HepG2 (cell line): ENCODE results near the gene CCDC197. TPM values are rescaled to one million over a fixed set of nuclear protein-coding genes. Genes with fewer than 3 reads are reported as not detected.

Source experiments
- ATAC-seq: fragments of 200-7000 bp; cut with Tn5 transposase; 3 replicates; pipeline ENCODE4 v1.9.1; 2020; ENCODE audit warnings: mild to moderate bottlenecking, moderate library complexity
- BruUV-seq: library from RNA; stranded (reverse); fragments of 400-500 nt; replicated peaks from 2 replicates; lab custom pipeline; 2021; lab: Mats Ljungman, UMichigan
- CTCF ChIA-PET: fragments of 300-600 bp; formaldehyde crosslinking; extraction: SDS; loops from one replicate; lab custom pipeline; 2021; ENCODE audit warnings: low total read pairs, inconsistent platforms, low intra/inter-chr PET ratio; lab: Yijun Ruan, JAX
- POLR2A ChIA-PET: fragments of 350-600 bp; sonication (Branson Sonifier 250); formaldehyde crosslinking; loops from one replicate; lab custom pipeline; 2020; ENCODE audit warnings: antibody characterized with exemption, inconsistent platforms; lab: Yijun Ruan, JAX
- DNase-seq: peaks from one replicate; pipeline ENCODE4 v3.0.0-alpha.2; 2015; ENCODE audit warnings: low spot score
- FAIRE-seq: peaks from 3 replicates; lab custom pipeline; 2011; peaks lifted over from hg19 to GRCh38; lab: Jason Lieb, UNC
- H2AFZ ChIP-seq: one replicate; pipeline ENCODE4 v1.6.1; 2011; ENCODE audit warnings: low read length, inconsistent platforms
- H3K27ac ChIP-seq: fragments of 300-600 bp; 3 replicates; pipeline ENCODE4 v1.8.0; 2011; ENCODE audit warnings: mixed run types, mild to moderate bottlenecking, mixed read lengths, low read length, inconsistent platforms; ENCODE audit not compliant: insufficient read depth; ENCODE audit errors: extremely low read length
- H3K27me3 ChIP-seq, 2 experiments: fragments of 200-600 bp in 1 of 2; 2 replicates in 1 of 2; 3 replicates in 1 of 2; pipeline versions ENCODE4 v1.6.0 to v1.8.0; 2011; ENCODE audit warnings: low read length in 2 of 2, mild to moderate bottlenecking in 2 of 2, moderate library complexity in 2 of 2, inconsistent platforms in 1 of 2; ENCODE audit not compliant: insufficient read depth in 2 of 2, control insufficient read depth in 1 of 2
- H3K36me3 ChIP-seq, 2 experiments: fragments of 200-600 bp in 1 of 2; replicated peaks in 1 of 2; 2 replicates in 1 of 2; 3 replicates in 1 of 2; pipeline versions ENCODE4 v1.5.1 to v1.8.0; 2011; ENCODE audit warnings: low read length in 2 of 2, inconsistent platforms in 1 of 2; ENCODE audit not compliant: insufficient read depth in 2 of 2, control insufficient read depth in 1 of 2
- H3K4me1 ChIP-seq: 2 replicates; pipeline ENCODE4 v1.5.1; 2012; ENCODE audit warnings: low read length, inconsistent platforms; ENCODE audit not compliant: insufficient read depth
- H3K4me2 ChIP-seq: 2 replicates; pipeline ENCODE4 v1.6.0; 2011; ENCODE audit warnings: low read depth, low read length, inconsistent platforms
- H3K4me3 ChIP-seq, 3 experiments: fragments of 200-600 bp in 1 of 3; sonication (generic), shearing (Covaris generic) in 1 of 3; replicated peaks in 1 of 3; 2 replicates each; pipeline ENCODE4 v1.5.1; 2011 to 2016; ENCODE audit warnings: low read length in 3 of 3, inconsistent platforms in 2 of 3, low read depth in 2 of 3, mild to moderate bottlenecking in 2 of 3, control low read depth in 1 of 3, mixed read lengths in 1 of 3; ENCODE audit not compliant: insufficient read depth in 1 of 3
- H3K79me2 ChIP-seq: one replicate; pipeline ENCODE4 v1.6.1; 2011; ENCODE audit warnings: low read length, inconsistent platforms; ENCODE audit not compliant: insufficient read depth
- H3K9ac ChIP-seq: 2 replicates; pipeline ENCODE4 v1.6.0; 2011; ENCODE audit warnings: mild to moderate bottlenecking, low read depth, low read length, inconsistent platforms; ENCODE audit not compliant: insufficient read depth
- H3K9me3 ChIP-seq: 2 replicates; pipeline ENCODE4 v1.5.1; 2012; ENCODE audit warnings: mild to moderate bottlenecking, low read length
- H4K20me1 ChIP-seq: 2 replicates; pipeline ENCODE4 v1.6.0; 2011; ENCODE audit warnings: inconsistent platforms, mild to moderate bottlenecking, low read length, moderate library complexity; ENCODE audit not compliant: insufficient read depth
- ESRRA ChIP-seq: sonication (generic); formaldehyde crosslinking; IDR thresholded peaks from 2 replicates; pipeline ENCODE4 v1.5.1; 2020; ENCODE audit warnings: mild to moderate bottlenecking, low read depth, missing genetic modification reagents
- HNRNPK ChIP-seq: fragments of 200-400 bp; formaldehyde crosslinking; IDR thresholded peaks from 2 replicates; pipeline ENCODE4 v1.6.1; 2018; ENCODE audit warnings: low read length, low read depth, moderate library complexity, mild to moderate bottlenecking; ENCODE audit not compliant: poor library complexity, severe bottlenecking
- PCBP1 ChIP-seq: fragments of 200-400 bp; formaldehyde crosslinking; IDR thresholded peaks from 2 replicates; pipeline ENCODE4 v1.6.1; 2017; ENCODE audit warnings: mild to moderate bottlenecking, low read depth, low read length, borderline replicate concordance
- SYNCRIP ChIP-seq: fragments of 200-400 bp; formaldehyde crosslinking; IDR thresholded peaks from 2 replicates; pipeline ENCODE4 v1.6.1; 2018; ENCODE audit warnings: mild to moderate bottlenecking, low read depth, low read length; ENCODE audit not compliant: insufficient read depth
- TFE3 ChIP-seq: IDR thresholded peaks from 2 replicates; pipeline ENCODE4 v1.6.1; 2016
- ZNF136 ChIP-seq: sonication (generic); formaldehyde crosslinking; IDR thresholded peaks from 2 replicates; pipeline ENCODE4 v1.8.1; 2022; ENCODE audit warnings: low read depth, mild to moderate bottlenecking, moderate library complexity, missing genetic modification reagents
- ZNF704 ChIP-seq: sonication (generic); formaldehyde crosslinking; IDR thresholded peaks from 2 replicates; pipeline ENCODE4 v1.8.1; 2023; ENCODE audit warnings: mild to moderate bottlenecking, inconsistent platforms, moderate library complexity, missing genetic modification reagents, borderline replicate concordance
- WGBS: methylation state at CpG from one replicate; pipeline ENCODE4 v1.1.6; 2017; ENCODE audit warnings: low lambda C conversion rate; 5-methylcytosine and 5-hydroxymethylcytosine counted together
- in situ Hi-C: cut with HindIII; loops from 2 replicates; pipeline ENCODE4 v1.10.0; 2017; ENCODE audit warnings: low pct_unique_long_range_greater_than_20kb; ENCODE audit not compliant: extremely low pct_ligation_motif_present
- intact Hi-C: fragments of 100-400 bp; cut with micrococcal nuclease; formaldehyde crosslinking; loops from one replicate; pipeline ENCODE4 v1.10.0; 2022; ENCODE audit not compliant: unreplicated experiment
- polyA plus RNA-seq, 8 experiments: library from polyadenylated mRNA; depleted of rRNA in 3 of 8; stranded (reverse) in 7 of 8; unstranded in 1 of 8; fragments of >200 nt; fragmentation: Illumina TruSeq in 4 of 8; extraction: Trizol in 4 of 8; gene quantifications; 2 replicates each; pipeline versions ENCODE4 v1.2.1 to v1.2.3, GENCODE V29; 2011 to 2016; ENCODE audit warnings: low read depth in 4 of 8, missing spikeins in 1 of 8, mixed read lengths in 1 of 8; ENCODE audit not compliant: insufficient read depth in 1 of 8
- total RNA-seq, 5 experiments: library from RNA; depleted of rRNA; stranded (reverse); fragments of >200 nt; fragmentation: Illumina TruSeq; extraction: Trizol; gene quantifications; 2 replicates each; pipeline ENCODE4 v1.2.3, GENCODE V29; 2016; ENCODE audit warnings: low read depth in 1 of 5

CCDC197 gene
- total and polyA plus RNA-seq, 2 of the 13 experiments (the other 11 are each of a cell fraction or from before 2014, with no cell fraction given), result 0.11 to 0.13 TPM

GRCh38 chr14:94011795-94012194 lies 14.7 kb downstream of the CCDC197 start:
- no peak for TF ChIP-seq ZNF704 (CRISPR knock-in tag)
- TF ChIP-seq ZNF136, result no peak
- no peak for TF ChIP-seq TFE3 (CRISPR knock-in tag)
- 0 out of 2 replicates have a peak, but pooled peaks have one; percentile 52 for TF ChIP-seq PCBP1
- TF ChIP-seq SYNCRIP, result no peak
- no peak for TF ChIP-seq ESRRA (CRISPR knock-in tag)
- peak; percentile 95 for TF ChIP-seq HNRNPK
- ChIA-PET CTCF (no interaction called here), POLR2A (interaction anchor here (1.5 kb wide), 1 partner anchor 10 kb away, joined by 9 read pairs; no protein-coding TSS in a partner anchor)
- no peaks in the 10 kb centered on the region for H3K9me3 ChIP-seq
- H3K9ac ChIP-seq, result no peak overlapping the region
- ATAC-seq (no peak), FAIRE-seq (no peak), DNase-seq (no peak)
- 31% methylated on average over 2 of the region's 2 CpGs for WGBS
- intact Hi-C loops, result no loop called here
- H4K20me1 ChIP-seq, result no peaks in the 10 kb centered on the region
- no peaks in the 10 kb centered on the region for H3K36me3 ChIP-seq
- H3K4me3 ChIP-seq, result no peak overlapping the region
- no peak overlapping the region for H2AFZ ChIP-seq
- H3K4me2 ChIP-seq, result no peak overlapping the region
- H3K79me2 ChIP-seq, result no peaks in the 10 kb centered on the region
- peaks cover 26% of the 10 kb centered on the region for H3K4me1 ChIP-seq
- BruUV-seq, result no TSS peak
- in situ Hi-C loops, result no loop called here
- no peak overlapping the region for H3K27ac ChIP-seq
- H3K27me3 ChIP-seq, result peaks cover 3 to 12% of the 10 kb centered on the region in 2 experiments; a peak in 3 of 5 replicates
